SK-N-SH treated with all-trans-retinoic acid at 6 μM for 48 hours (cell line): ENCODE data around the gene RFLNA.

Experiments
- ATAC-seq: fragments of 200-7000 bp; cut with Tn5 transposase; 3 replicates; pipeline ENCODE4 v1.9.1; 2020; ENCODE audit warnings: mild to moderate bottlenecking, moderate library complexity
- ARNTL ChIP-seq: fragments of 450-650 bp; formaldehyde crosslinking; IDR thresholded peaks from 2 replicates; pipeline ENCODE4 v1.5.0; 2020; ENCODE audit warnings: low read depth, mild to moderate bottlenecking, moderate library complexity, borderline replicate concordance
- BACH2 ChIP-seq: fragments of 250-450 bp; sonication (Bioruptor Pico); IDR thresholded peaks from 2 replicates; pipeline ENCODE4 v1.9.0; 2021; ENCODE audit warnings: mild to moderate bottlenecking, borderline replicate concordance
- CREB5 ChIP-seq: fragments of 250-450 bp; sonication (Bioruptor Pico); IDR thresholded peaks from 2 replicates; pipeline ENCODE4 v1.5.1; 2020; ENCODE audit warnings: low read depth, mild to moderate bottlenecking, moderate library complexity
- CSDC2 ChIP-seq: fragments of 250-450 bp; sonication (Bioruptor Pico); IDR thresholded peaks from 2 replicates; pipeline ENCODE4 v1.5.0; 2020; ENCODE audit warnings: mild to moderate bottlenecking, moderate library complexity
- CSRNP3 ChIP-seq: fragments of 250-450 bp; sonication (Bioruptor Pico); IDR thresholded peaks from 2 replicates; pipeline ENCODE4 v1.5.1; 2021; ENCODE audit warnings: mild to moderate bottlenecking, moderate library complexity
- ESRRG ChIP-seq: fragments of 250-450 bp; sonication (Bioruptor Pico); IDR thresholded peaks from 2 replicates; pipeline ENCODE4 v1.6.1; 2021; ENCODE audit warnings: mild to moderate bottlenecking
- GLIS3 ChIP-seq: fragments of 250-450 bp; sonication (Bioruptor Pico); IDR thresholded peaks from 2 replicates; pipeline ENCODE4 v1.5.0; 2020; ENCODE audit warnings: mild to moderate bottlenecking, moderate library complexity
- ISL1 ChIP-seq: fragments of 250-450 bp; sonication (Bioruptor Pico); IDR thresholded peaks from 2 replicates; pipeline ENCODE4 v2.1.2; 2022; ENCODE audit warnings: mild to moderate bottlenecking, moderate library complexity
- OSR1 ChIP-seq: fragments of 250-450 bp; sonication (Bioruptor Pico); IDR thresholded peaks from 2 replicates; pipeline ENCODE4 v1.8.0; 2022; ENCODE audit warnings: moderate library complexity, mild to moderate bottlenecking, inconsistent platforms
- PPARA ChIP-seq: fragments of 250-450 bp; sonication (Bioruptor Pico); IDR thresholded peaks from 2 replicates; pipeline ENCODE4 v1.5.0; 2020; ENCODE audit warnings: mild to moderate bottlenecking, borderline replicate concordance
- RARB ChIP-seq: fragments of 250-450 bp; sonication (Bioruptor Pico); IDR thresholded peaks from 2 replicates; pipeline ENCODE4 v1.8.0; 2021; ENCODE audit warnings: mild to moderate bottlenecking, moderate library complexity
- SNAI2 ChIP-seq: fragments of 250-450 bp; sonication (Bioruptor Pico); IDR thresholded peaks from 2 replicates; pipeline ENCODE4 v1.5.0; 2020; ENCODE audit warnings: mild to moderate bottlenecking, moderate library complexity
- TCF4 ChIP-seq: fragments of 250-450 bp; sonication (Bioruptor Pico); IDR thresholded peaks from 2 replicates; pipeline ENCODE4 v1.8.0; 2021; ENCODE audit warnings: mild to moderate bottlenecking, moderate library complexity, borderline replicate concordance
- TOX ChIP-seq: fragments of 250-450 bp; sonication (Bioruptor Pico); IDR thresholded peaks from 2 replicates; pipeline ENCODE4 v1.8.0; 2021; ENCODE audit warnings: mild to moderate bottlenecking, moderate library complexity, borderline replicate concordance
- ZC3H10 ChIP-seq: fragments of 250-450 bp; sonication (Bioruptor Pico); IDR thresholded peaks from 2 replicates; pipeline ENCODE4 v1.5.1; 2021; ENCODE audit warnings: mild to moderate bottlenecking, moderate library complexity
- ZFP3 ChIP-seq: fragments of 250-450 bp; sonication (Bioruptor Pico); IDR thresholded peaks from 2 replicates; pipeline ENCODE4 v1.5.0; 2020; ENCODE audit warnings: mild to moderate bottlenecking, moderate library complexity
- ZNF70 ChIP-seq: fragments of 450-650 bp; formaldehyde crosslinking; IDR thresholded peaks from 2 replicates; pipeline ENCODE4 v1.5.0; 2020; ENCODE audit warnings: mild to moderate bottlenecking, moderate library complexity
- ZNF8 ChIP-seq: fragments of 450-650 bp; formaldehyde crosslinking; IDR thresholded peaks from 2 replicates; pipeline ENCODE4 v1.5.0; 2020; ENCODE audit warnings: mild to moderate bottlenecking, moderate library complexity
- TF ChIP-seq, protein P1 (sequence below): fragments of 250-450 bp; sonication (Bioruptor Pico); IDR thresholded peaks from 2 replicates; pipeline ENCODE4 v1.8.0; 2020; ENCODE audit warnings: mild to moderate bottlenecking, moderate library complexity, borderline replicate concordance
- TF ChIP-seq, protein P2 (sequence below): fragments of 250-450 bp; sonication (Bioruptor Pico); IDR thresholded peaks from 2 replicates; pipeline ENCODE4 v1.8.0; 2021; ENCODE audit warnings: low read depth, mild to moderate bottlenecking, moderate library complexity, borderline replicate concordance

Gene RFLNA

DNA sequence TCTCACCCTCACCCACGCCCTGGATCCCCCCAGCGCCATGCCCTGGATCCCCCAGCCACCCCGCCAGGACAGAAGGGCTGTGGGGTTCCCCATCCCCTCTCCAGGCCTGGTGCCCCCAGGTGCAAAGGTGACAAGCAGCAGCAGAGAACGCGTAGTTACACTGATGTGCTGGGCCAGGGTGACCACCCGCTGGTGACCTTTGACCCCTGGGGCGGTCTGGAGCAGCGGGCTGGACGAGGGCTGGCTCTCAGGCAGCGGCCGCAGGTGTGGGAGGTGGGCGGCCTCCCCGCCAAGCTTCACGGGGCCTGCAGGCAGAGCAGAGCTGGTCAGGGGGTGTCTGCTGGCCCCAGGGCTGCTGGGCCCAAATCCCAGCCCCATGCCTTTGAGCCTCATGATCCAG, 40.1 kb downstream of the RFLNA start:
- no peak for ATAC-seq
- TF ChIP-seq CSRNP3 (no peak), ARNTL (CRISPR knock-in tag) (no peak), ZNF8 (CRISPR knock-in tag) (no peak), ZC3H10 (no peak)
- TF ChIP-seq, protein P1, sequence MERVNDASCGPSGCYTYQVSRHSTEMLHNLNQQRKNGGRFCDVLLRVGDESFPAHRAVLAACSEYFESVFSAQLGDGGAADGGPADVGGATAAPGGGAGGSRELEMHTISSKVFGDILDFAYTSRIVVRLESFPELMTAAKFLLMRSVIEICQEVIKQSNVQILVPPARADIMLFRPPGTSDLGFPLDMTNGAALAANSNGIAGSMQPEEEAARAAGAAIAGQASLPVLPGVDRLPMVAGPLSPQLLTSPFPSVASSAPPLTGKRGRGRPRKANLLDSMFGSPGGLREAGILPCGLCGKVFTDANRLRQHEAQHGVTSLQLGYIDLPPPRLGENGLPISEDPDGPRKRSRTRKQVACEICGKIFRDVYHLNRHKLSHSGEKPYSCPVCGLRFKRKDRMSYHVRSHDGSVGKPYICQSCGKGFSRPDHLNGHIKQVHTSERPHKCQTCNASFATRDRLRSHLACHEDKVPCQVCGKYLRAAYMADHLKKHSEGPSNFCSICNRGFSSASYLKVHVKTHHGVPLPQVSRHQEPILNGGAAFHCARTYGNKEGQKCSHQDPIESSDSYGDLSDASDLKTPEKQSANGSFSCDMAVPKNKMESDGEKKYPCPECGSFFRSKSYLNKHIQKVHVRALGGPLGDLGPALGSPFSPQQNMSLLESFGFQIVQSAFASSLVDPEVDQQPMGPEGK (CRISPR knock-in tag): no peak

GRCh38 chr12:124335426-124336183, 40.7 kb downstream of the RFLNA start:
- ATAC-seq: no peak
- TF ChIP-seq ZNF8 (CRISPR knock-in tag) (no peak), ISL1 (CRISPR knock-in tag) (no peak), CSDC2 (CRISPR knock-in tag) (no peak), TOX (CRISPR knock-in tag) (no peak), BACH2 (CRISPR knock-in tag) (no peak), TCF4 (no peak), CSRNP3 (no peak), ARNTL (CRISPR knock-in tag) (no peak), ZNF70 (CRISPR knock-in tag) (no peak), ZC3H10 (no peak), PPARA (CRISPR knock-in tag) (no peak), ESRRG (CRISPR knock-in tag) (no peak), RARB (no peak)
- TF ChIP-seq, protein P1 (CRISPR knock-in tag): no peak
- TF ChIP-seq, protein P2, sequence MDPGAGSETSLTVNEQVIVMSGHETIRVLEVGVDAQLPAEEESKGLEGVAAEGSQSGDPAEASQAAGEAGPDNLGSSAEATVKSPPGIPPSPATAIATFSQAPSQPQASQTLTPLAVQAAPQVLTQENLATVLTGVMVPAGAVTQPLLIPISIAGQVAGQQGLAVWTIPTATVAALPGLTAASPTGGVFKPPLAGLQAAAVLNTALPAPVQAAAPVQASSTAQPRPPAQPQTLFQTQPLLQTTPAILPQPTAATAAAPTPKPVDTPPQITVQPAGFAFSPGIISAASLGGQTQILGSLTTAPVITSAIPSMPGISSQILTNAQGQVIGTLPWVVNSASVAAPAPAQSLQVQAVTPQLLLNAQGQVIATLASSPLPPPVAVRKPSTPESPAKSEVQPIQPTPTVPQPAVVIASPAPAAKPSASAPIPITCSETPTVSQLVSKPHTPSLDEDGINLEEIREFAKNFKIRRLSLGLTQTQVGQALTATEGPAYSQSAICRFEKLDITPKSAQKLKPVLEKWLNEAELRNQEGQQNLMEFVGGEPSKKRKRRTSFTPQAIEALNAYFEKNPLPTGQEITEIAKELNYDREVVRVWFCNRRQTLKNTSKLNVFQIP (CRISPR knock-in tag): no peak

- no peak for ATAC-seq
- TF ChIP-seq ZNF70 (CRISPR knock-in tag) (no peak), ISL1 (CRISPR knock-in tag) (no peak), OSR1 (CRISPR knock-in tag) (no peak), PPARA (CRISPR knock-in tag) (no peak), GLIS3 (CRISPR knock-in tag) (no peak), SNAI2 (CRISPR knock-in tag) (no peak), ZFP3 (CRISPR knock-in tag) (no peak), CREB5 (no peak), ZNF8 (CRISPR knock-in tag) (no peak), CSRNP3 (no peak)
- TF ChIP-seq, protein P1 (CRISPR knock-in tag): no peak
Measured at GRCh38 chr12:124336184-124336437, 41.2 kb downstream of the RFLNA start.
